ENCODE results near the gene RIMS4. TPM values are rescaled to one million over a fixed set of nuclear protein-coding genes. Genes with fewer than 3 reads are reported as not detected.

Gene RIMS4
- total and polyA plus RNA-seq, 10 of the 15 experiments (the other 5 are each of a cell fraction or from before 2014, with no cell fraction given), result under 0.01 to 0.07 (median 0.05) TPM; not detected in 5

- no peak for TF ChIP-seq PRDM15 (CRISPR knock-in tag; IDR thresholded peaks at IDR 0.05)
- TF ChIP-seq ZSCAN29 (IDR thresholded peaks at IDR 0.05), result no peak
- TF ChIP-seq RBBP5 (conservative IDR thresholded peaks at IDR 0.05), result no peak
Measured at GRCh38 chr20:44829688-44830087, 19.3 kb upstream of the RIMS4 start (continued).

- no peak for ATAC-seq
- in situ Hi-C loops (cut with MboI) (no loop called here), intact Hi-C loops (cut with micrococcal nuclease; ENCODE audit: unreplicated experiment) (no loop called here)
- DNase-seq (ENCODE audit: low read depth, low spot score), result no peak
- Histone ChIP-seq H4K20me1 (ENCODE audit: control insufficient read depth, insufficient read depth) (no peaks in the 10 kb centered on the region), H3K27ac (ENCODE audit: control insufficient read depth, insufficient read depth) (no peak overlapping the region), H3K79me2 (ENCODE audit: control insufficient read depth, insufficient read depth, low read length) (no peaks in the 10 kb centered on the region), H2AFZ (ENCODE audit: control insufficient read depth, low read depth, low read length) (no peak overlapping the region), H3K4me3 (no peak overlapping the region), H3K9ac (ENCODE audit: control insufficient read depth, insufficient read depth, low read length) (no peak overlapping the region), H3K4me1 (ENCODE audit: control insufficient read depth, insufficient read depth, low read length) (no peaks in the 10 kb centered on the region), H3K36me3 (ENCODE audit: control insufficient read depth in 2 of 2, insufficient read depth in 2 of 2, low read length in 1 of 2) (no peaks in the 10 kb centered on the region), H3K9me3 (replicated peaks; ENCODE audit: control insufficient read depth, insufficient read depth, low read length) (no peaks in the 10 kb centered on the region), H3K27me3 (replicated peaks in 1 of 2; ENCODE audit: control insufficient read depth in 2 of 2, insufficient read depth in 2 of 2, low read length in 1 of 2) (no peaks in the 10 kb centered on the region; a peak in 3 of 4 replicates), H3K4me2 (ENCODE audit: control insufficient read depth, insufficient read depth) (no peak overlapping the region)
- SMC1A ChIA-PET (ENCODE audit: uncharacterized antibody, unreplicated experiment), result no interaction called here
- CTCF ChIA-PET, result no interaction called here
- POLR2A ChIA-PET, result no interaction called here
- 5% methylated on average over 2 of the region's 2 CpGs for WGBS (ENCODE audit: insufficient coverage, insufficient replicate concordance, low lambda C conversion rate, missing lambda C conversion rate)
- RAD21 ChIA-PET (ENCODE audit: unreplicated experiment), result no interaction called here
- BruUV-seq (replicated peaks), result no TSS peak
- no peak for FAIRE-seq
- TF ChIP-seq E2F8 (IDR thresholded peaks at IDR 0.05; ENCODE audit: low read depth, partially characterized antibody) (no peak), ZNF622 (IDR thresholded peaks at IDR 0.05) (no peak), ETV6 (conservative IDR thresholded peaks at IDR 0.05 in 1 of 2, IDR thresholded peaks at IDR 0.05 in 1 of 2; ENCODE audit: borderline replicate concordance in 1 of 2, low read depth in 1 of 2) (no peak), SIN3A (IDR thresholded peaks at IDR 0.05; ENCODE audit: low read depth, low read length) (no peak), MYB (IDR thresholded peaks at IDR 0.05; ENCODE audit: borderline replicate concordance, low read depth, low read length) (no peak), BCL11A (IDR thresholded peaks at IDR 0.05; ENCODE audit: low read depth, low read length) (no peak), HDGF (IDR thresholded peaks at IDR 0.05) (no peak), HSF1 (IDR thresholded peaks at IDR 0.05; ENCODE audit: low read depth, low read length) (no peak), ZNF217 (IDR thresholded peaks at IDR 0.05) (no peak), LARP7 (IDR thresholded peaks at IDR 0.05) (no peak), IRF3 (IDR thresholded peaks at IDR 0.05) (no peak), POLR2AphosphoS5 (IDR thresholded peaks at IDR 0.05; ENCODE audit: low read length) (no peak), RFX5 (IDR thresholded peaks at IDR 0.05; ENCODE audit: low read depth, low read length) (no peak), POLR2A (IDR thresholded peaks at IDR 0.05; ENCODE audit: low read depth, low read length) (no peak)
Measured at GRCh38 chr20:44828640-44829039, 18.3 kb upstream of the RIMS4 start.
